Measurements from ENCODE around the gene TRIOBP.
A peak's percentile ranks its signal among the peaks of the same experiment; 100 is the strongest.

The TRIOBP gene

GRCh38 chr22:37659897-37660708, 36.7 kb upstream of the TRIOBP start:
- peaks cover 39% of the 10 kb centered on the region for H3K36me3 Mint-ChIP-seq (ENCODE audit: insufficient read depth)
- peaks cover 37 to 38% of the 10 kb centered on the region in 2 donors for H3K4me1 Mint-ChIP-seq (ENCODE audit: low read depth in 2 of 2)
- no peaks in the 10 kb centered on the region for H3K9me3 Mint-ChIP-seq
- peak overlapping the region; percentile 79 to 82 for H3K4me3 Mint-ChIP-seq
- H3K27me3 Mint-ChIP-seq = no peaks in the 10 kb centered on the region
- peak overlapping the region; percentile 31 to 62 for H3K27ac Mint-ChIP-seq
- no peak for DNase-seq
- ATAC-seq (replicated peaks) = no peak

GRCh38 chr22:37660709-37661045, 36.2 kb upstream of the TRIOBP start:
- Mint-ChIP-seq H3K4me1 (ENCODE audit: low read depth in 2 of 2) (peaks cover 37 to 38% of the 10 kb centered on the region in 2 donors), H3K27ac (peak overlapping the region in 1 of 2 donors; percentile 62), H3K27me3 (no peaks in the 10 kb centered on the region), H3K4me3 (peak overlapping the region; percentile 38 to 82), H3K36me3 (ENCODE audit: insufficient read depth) (peaks cover 39% of the 10 kb centered on the region), H3K9me3 (no peaks in the 10 kb centered on the region)
- ATAC-seq (replicated peaks) (no peak), DNase-seq (no peak)

- Mint-ChIP-seq H3K27me3 (no peaks in the 10 kb centered on the region), H3K9me3 (no peaks in the 10 kb centered on the region), H3K36me3 (ENCODE audit: insufficient read depth) (peaks cover 38% of the 10 kb centered on the region), H3K27ac (peak overlapping the region in 1 of 2 donors; percentile 66), H3K4me1 (ENCODE audit: low read depth in 2 of 2) (peaks cover 33 to 38% of the 10 kb centered on the region in 2 donors), H3K4me3 (peak overlapping the region; percentile 31 to 38)
- peak in 1 of 3 experiments; percentile 31 for DNase-seq
- no peak for ATAC-seq (replicated peaks)
Measured at GRCh38 chr22:37661160-37661924, 35.5 kb upstream of the TRIOBP start.

GRCh38 chr22:37662039-37662438, 34.8 kb upstream of the TRIOBP start:
- Mint-ChIP-seq H3K4me3 (no peak overlapping the region), H3K27ac (peak overlapping the region in 1 of 2 donors; percentile 66), H3K36me3 (ENCODE audit: insufficient read depth) (peaks cover 38% of the 10 kb centered on the region), H3K27me3 (no peaks in the 10 kb centered on the region), H3K9me3 (no peaks in the 10 kb centered on the region), H3K4me1 (ENCODE audit: low read depth in 2 of 2) (peaks cover 31 to 38% of the 10 kb centered on the region in 2 donors)
- ATAC-seq (replicated peaks) = no peak
- DNase-seq = no peak

GRCh38 chr22:37663521-37664140, 33.2 kb upstream of the TRIOBP start:
- peaks cover 24% of the 10 kb centered on the region for H3K36me3 Mint-ChIP-seq (ENCODE audit: insufficient read depth)
- H3K27ac Mint-ChIP-seq = no peak overlapping the region

GRCh38 chr22:37664249-37665101, 32.4 kb upstream of the TRIOBP start:
- no peaks in the 10 kb centered on the region for H3K27me3 Mint-ChIP-seq
- DNase-seq = no peak
- H3K4me1 Mint-ChIP-seq (ENCODE audit: low read depth in 2 of 2) = peaks cover 21 to 26% of the 10 kb centered on the region in 2 donors
- no peak overlapping the region for H3K4me3 Mint-ChIP-seq
- ATAC-seq (replicated peaks) = no peak
- H3K27ac Mint-ChIP-seq = peak overlapping the region in 1 of 2 donors; percentile 44
- no peaks in the 10 kb centered on the region for H3K9me3 Mint-ChIP-seq
- H3K36me3 Mint-ChIP-seq (ENCODE audit: insufficient read depth) = peaks cover 23% of the 10 kb centered on the region

More at GRCh38 chr22:37663521-37664140, 33.2 kb upstream of the TRIOBP start:
- ATAC-seq (replicated peaks) (no peak), DNase-seq (no peak)
- Mint-ChIP-seq H3K4me1 (ENCODE audit: low read depth in 2 of 2) (peaks cover 24 to 30% of the 10 kb centered on the region in 2 donors), H3K4me3 (no peak overlapping the region), H3K9me3 (no peaks in the 10 kb centered on the region), H3K27me3 (no peaks in the 10 kb centered on the region)

GRCh38 chr22:37665487-37665886, 31.4 kb upstream of the TRIOBP start:
- Mint-ChIP-seq H3K4me1 (ENCODE audit: low read depth in 2 of 2) (peaks cover 11 to 16% of the 10 kb centered on the region in 2 donors), H3K27me3 (no peaks in the 10 kb centered on the region), H3K36me3 (ENCODE audit: insufficient read depth) (peaks cover 20% of the 10 kb centered on the region), H3K9me3 (no peaks in the 10 kb centered on the region), H3K4me3 (no peak overlapping the region), H3K27ac (no peak overlapping the region)
- DNase-seq (no peak), ATAC-seq (replicated peaks) (no peak)

GRCh38 chr22:37669586-37669985, 27.3 kb upstream of the TRIOBP start:
- no peak for ATAC-seq (replicated peaks)
- peak overlapping the region in 1 of 2 donors; percentile 19 for H3K27ac Mint-ChIP-seq

GRCh38 chr22:37672206-37672919, 24.5 kb upstream of the TRIOBP start:
- H3K36me3 Mint-ChIP-seq (ENCODE audit: insufficient read depth) = peaks cover 21% of the 10 kb centered on the region

More at GRCh38 chr22:37669586-37669985, 27.3 kb upstream of the TRIOBP start:
- no peak for DNase-seq
- Mint-ChIP-seq H3K36me3 (ENCODE audit: insufficient read depth) (peaks cover 28% of the 10 kb centered on the region), H3K4me3 (no peak overlapping the region), H3K27me3 (no peaks in the 10 kb centered on the region), H3K9me3 (no peaks in the 10 kb centered on the region), H3K4me1 (ENCODE audit: low read depth in 2 of 2) (peaks cover 17 to 18% of the 10 kb centered on the region in 2 donors)

GRCh38 chr22:37672920-37673455, 23.9 kb upstream of the TRIOBP start:
- Mint-ChIP-seq H3K36me3 (ENCODE audit: insufficient read depth) (peaks cover 23% of the 10 kb centered on the region), H3K9me3 (no peaks in the 10 kb centered on the region), H3K4me1 (ENCODE audit: low read depth in 2 of 2) (peaks cover 28 to 33% of the 10 kb centered on the region in 2 donors), H3K4me3 (no peak overlapping the region), H3K27me3 (no peaks in the 10 kb centered on the region), H3K27ac (peak overlapping the region in 1 of 2 donors; percentile 29)
- no peak for ATAC-seq (replicated peaks)
- DNase-seq = no peak

More at GRCh38 chr22:37672206-37672919, 24.5 kb upstream of the TRIOBP start:
- H3K27ac Mint-ChIP-seq = peak overlapping the region; percentile 29 to 38
- no peaks in the 10 kb centered on the region for H3K27me3 Mint-ChIP-seq
- ATAC-seq (replicated peaks) (no peak), DNase-seq (no peak)
- peaks cover 27 to 32% of the 10 kb centered on the region in 2 donors for H3K4me1 Mint-ChIP-seq (ENCODE audit: low read depth in 2 of 2)
- H3K9me3 Mint-ChIP-seq = no peaks in the 10 kb centered on the region
- no peak overlapping the region for H3K4me3 Mint-ChIP-seq

- H3K27me3 Mint-ChIP-seq = no peaks in the 10 kb centered on the region
- H3K27ac Mint-ChIP-seq = peak overlapping the region; percentile 46 to 98
- peaks cover 31 to 35% of the 10 kb centered on the region in 2 donors for H3K4me1 Mint-ChIP-seq (ENCODE audit: low read depth in 2 of 2)
- no peak for ATAC-seq (replicated peaks)
- peak overlapping the region; percentile 85 to 91 for H3K4me3 Mint-ChIP-seq
- no peaks in the 10 kb centered on the region for H3K9me3 Mint-ChIP-seq
- peaks cover 29% of the 10 kb centered on the region for H3K36me3 Mint-ChIP-seq (ENCODE audit: insufficient read depth)
- no peak for DNase-seq
Measured at GRCh38 chr22:37674248-37674647, 22.6 kb upstream of the TRIOBP start.
